ENCODE measurements around the gene SKOR1. TPM values are rescaled to one million over a fixed set of nuclear protein-coding genes. Genes with fewer than 3 reads are reported as not detected.
A peak's percentile ranks its signal among the peaks of the same experiment; 100 is the strongest.

SKOR1 gene
- total and polyA plus RNA-seq, 4 experiments from 2014 or later: 0.09 to 0.38 (median 0.30) TPM; not detected in 1

- peaks cover 23 to 33% of the 10 kb centered on the region in 2 donors for H3K27me3 Mint-ChIP-seq
- H3K4me1 ChIP-seq (ENCODE audit: insufficient read depth, low read length): peaks cover 63% of the 10 kb centered on the region
- no peak overlapping the region for H3K4me3 ChIP-seq (ENCODE audit: low read length in 2 of 2)
- ChIA-PET CTCF (ENCODE audit: partially characterized antibody) (interaction anchor here (0.7 to 5.7 kb wide), 4 partner anchors 13 to 397 kb away, joined by 3 to 110 read pairs (median 44); no protein-coding TSS in a partner anchor), POLR2A (ENCODE audit: partially characterized antibody) (interaction anchor here (7.7 kb wide), 1 partner anchor 53 kb away, joined by 82 read pairs; no protein-coding TSS in a partner anchor)
- peaks cover 0 to 12% (median 3%) of the 10 kb centered on the region in 8 donors for H3K9me3 Mint-ChIP-seq
- H3K9me3 ChIP-seq (ENCODE audit: control insufficient read depth in 1 of 2, low read length in 2 of 2): no peaks in the 10 kb centered on the region
- H3K36me3 ChIP-seq (ENCODE audit: insufficient read depth, low read length): no peaks in the 10 kb centered on the region
- intact Hi-C loops (cut with micrococcal nuclease): loop anchor here (1.0 to 10.0 kb wide), 6 partner anchors 54 to 1132 kb away; partner anchors contain the start of gene SMAD6
- H3K4me3 Mint-ChIP-seq: peak overlapping the region in 2 of 8 donors; percentile 39 to 49
- H3K27ac Mint-ChIP-seq: peak overlapping the region in 1 of 7 donors; percentile 91
- H3K27ac ChIP-seq (ENCODE audit: low read depth, low read length): no peak overlapping the region
- H3K36me3 Mint-ChIP-seq: peaks cover 0 to 6% of the 10 kb centered on the region in 2 donors
- no peak for DNase-seq
- peaks cover 37% of the 10 kb centered on the region for H3K27me3 ChIP-seq (ENCODE audit: insufficient read depth, low read length)
- H3K4me1 Mint-ChIP-seq: peaks cover 23 to 86% (median 50%) of the 10 kb centered on the region in 4 donors
Observed at GRCh38 chr15:67836955-67837354, 11.6 kb downstream of the SKOR1 start.

- Histone ChIP-seq H3K27ac (ENCODE audit: low read depth, low read length) (peak overlapping the region; percentile 90), H3K27me3 (ENCODE audit: insufficient read depth, low read length) (peaks cover 21% of the 10 kb centered on the region), H3K4me1 (ENCODE audit: insufficient read depth, low read length) (peaks cover 48% of the 10 kb centered on the region), H3K9me3 (ENCODE audit: control insufficient read depth in 1 of 2, low read length in 2 of 2) (no peaks in the 10 kb centered on the region), H3K36me3 (ENCODE audit: insufficient read depth, low read length) (no peaks in the 10 kb centered on the region), H3K4me3 (ENCODE audit: low read length in 2 of 2) (peak overlapping the region; percentile 31 to 91)
- H3K4me1 Mint-ChIP-seq: peaks cover 17 to 67% (median 39%) of the 10 kb centered on the region in 4 donors
- peaks cover 0 to 9% (median 3%) of the 10 kb centered on the region in 8 donors for H3K9me3 Mint-ChIP-seq
- H3K4me3 Mint-ChIP-seq: peak overlapping the region; percentile 64 to 96 (median 94)
- H3K27ac Mint-ChIP-seq: peak overlapping the region; percentile 20 to 99 (median 96)
- peaks cover 15 to 19% of the 10 kb centered on the region in 2 donors for H3K27me3 Mint-ChIP-seq
- intact Hi-C loops (cut with micrococcal nuclease): loop anchor here (1.0 to 10.0 kb wide), 2 partner anchors 298 to 1134 kb away; partner anchors contain the start of gene SMAD6
- ChIA-PET POLR2A (ENCODE audit: partially characterized antibody) (interaction anchor here (0.6 to 7.7 kb wide), 5 partner anchors 20 to 317 kb away, joined by 3 to 82 read pairs (median 5); partner anchors contain the start of genes C15orf61 and MAP2K5), CTCF (ENCODE audit: partially characterized antibody) (interaction anchor here (5.7 kb wide), 2 partner anchors 55 to 381 kb away, joined by 84 to 110 read pairs; no protein-coding TSS in a partner anchor)
- H3K36me3 Mint-ChIP-seq: peaks cover 0 to 6% of the 10 kb centered on the region in 2 donors
- DNase-seq: no peak
Observed at GRCh38 chr15:67838789-67839332, 13.6 kb downstream of the SKOR1 start.

GRCh38 chr15:67839499-67839928, 14.2 kb downstream of the SKOR1 start:
- peaks cover 11 to 13% of the 10 kb centered on the region in 2 donors for H3K27me3 Mint-ChIP-seq
- peaks cover 0 to 6% of the 10 kb centered on the region in 2 donors for H3K36me3 Mint-ChIP-seq
- no peaks in the 10 kb centered on the region for H3K9me3 ChIP-seq (ENCODE audit: control insufficient read depth in 1 of 2, low read length in 2 of 2)
- H3K4me3 ChIP-seq (ENCODE audit: low read length in 2 of 2): peak overlapping the region; percentile 91 to 96
- peaks cover 13 to 61% (median 33%) of the 10 kb centered on the region in 4 donors for H3K4me1 Mint-ChIP-seq
- peak overlapping the region; percentile 94 to 98 (median 96) for H3K4me3 Mint-ChIP-seq
- POLR2A ChIA-PET (ENCODE audit: partially characterized antibody): interaction anchor here (1.0 to 7.7 kb wide), 3 partner anchors 55 to 318 kb away, joined by 3 to 82 read pairs (median 29); partner anchors contain the start of genes C15orf61 and MAP2K5
- intact Hi-C loops (cut with micrococcal nuclease): loop anchor here (1.0 to 10.0 kb wide), 2 partner anchors 298 to 1135 kb away; partner anchors contain the start of gene SMAD6
- DNase-seq: peak in 1 of 5 donors; percentile 68
- peak overlapping the region; percentile 95 to 99 (median 97) for H3K27ac Mint-ChIP-seq
- CTCF ChIA-PET (ENCODE audit: partially characterized antibody): interaction anchor here (5.7 kb wide), 2 partner anchors 55 to 382 kb away, joined by 84 to 110 read pairs; no protein-coding TSS in a partner anchor
- no peaks in the 10 kb centered on the region for H3K36me3 ChIP-seq (ENCODE audit: insufficient read depth, low read length)
- peak overlapping the region; percentile 90 for H3K27ac ChIP-seq (ENCODE audit: low read depth, low read length)
- H3K27me3 ChIP-seq (ENCODE audit: insufficient read depth, low read length): peaks cover 17% of the 10 kb centered on the region
- H3K9me3 Mint-ChIP-seq: peaks cover 0 to 9% (median 3%) of the 10 kb centered on the region in 8 donors
- peaks cover 43% of the 10 kb centered on the region for H3K4me1 ChIP-seq (ENCODE audit: insufficient read depth, low read length)

GRCh38 chr15:67839929-67840748, 14.8 kb downstream of the SKOR1 start, which contains the start of gene RNU6-1:
TSS of gene RNU6-1 (minus strand) at chr15:67840045.
- peak within 1 kb of the TSS; percentile 90 for H3K27ac ChIP-seq (ENCODE audit: low read depth, low read length)
- CTCF ChIA-PET (ENCODE audit: partially characterized antibody): interaction anchor here (1.5 to 5.7 kb wide), 4 partner anchors 23 to 383 kb away, joined by 5 to 110 read pairs (median 47); no protein-coding TSS in a partner anchor
- peaks cover 0 to 9% (median 3%) of the 10 kb centered on the region in 8 donors for H3K9me3 Mint-ChIP-seq
- POLR2A ChIA-PET (ENCODE audit: partially characterized antibody): interaction anchor here (0.5 to 7.7 kb wide), 11 partner anchors 7 to 389 kb away, joined by 3 to 82 read pairs (median 4); partner anchors contain the start of genes C15orf61, CLN6, MAP2K5 and PIAS1
- no peaks in the 10 kb centered on the region for H3K36me3 ChIP-seq (ENCODE audit: insufficient read depth, low read length)
- peaks cover 0 to 6% of the 10 kb centered on the region in 2 donors for H3K36me3 Mint-ChIP-seq
- H3K4me3 ChIP-seq (ENCODE audit: low read length in 2 of 2): peak within 1 kb of the TSS; percentile 91 to 96
- intact Hi-C loops (cut with micrococcal nuclease): loop anchor here (1.0 to 10.0 kb wide), 6 partner anchors 23 to 1135 kb away; partner anchors contain the start of genes AAGAB, C15orf61, IQCH and PIAS1
- peaks cover 11 to 54% (median 29%) of the 10 kb centered on the region in 4 donors for H3K4me1 Mint-ChIP-seq
- peak; percentile 97 to 98 (median 98) for DNase-seq
- peaks cover 37% of the 10 kb centered on the region for H3K4me1 ChIP-seq (ENCODE audit: insufficient read depth, low read length)
- peak within 1 kb of the TSS; percentile 94 to 98 (median 96) for H3K4me3 Mint-ChIP-seq
- H3K27ac Mint-ChIP-seq: peak within 1 kb of the TSS; percentile 95 to 99 (median 97)
- peaks cover 6 to 11% of the 10 kb centered on the region in 2 donors for H3K27me3 Mint-ChIP-seq
- peaks cover 11% of the 10 kb centered on the region for H3K27me3 ChIP-seq (ENCODE audit: insufficient read depth, low read length)
- no peaks in the 10 kb centered on the region for H3K9me3 ChIP-seq (ENCODE audit: control insufficient read depth in 1 of 2, low read length in 2 of 2)

- H3K27me3 ChIP-seq (ENCODE audit: insufficient read depth, low read length): peaks cover 3% of the 10 kb centered on the region
- H3K4me3 Mint-ChIP-seq: peak overlapping the region; percentile 94 to 98 (median 96)
- H3K27me3 Mint-ChIP-seq: peaks cover 2 to 8% of the 10 kb centered on the region in 2 donors
- peaks cover 0 to 9% (median 3%) of the 10 kb centered on the region in 8 donors for H3K9me3 Mint-ChIP-seq
- POLR2A ChIA-PET (ENCODE audit: partially characterized antibody): interaction anchor here (0.5 to 7.7 kb wide), 11 partner anchors 8 to 388 kb away, joined by 3 to 82 read pairs (median 4); partner anchors contain the start of genes C15orf61, CLN6, MAP2K5 and PIAS1
- peak overlapping the region; percentile 84 to 91 for H3K4me3 ChIP-seq (ENCODE audit: low read length in 2 of 2)
- H3K27ac Mint-ChIP-seq: peak overlapping the region; percentile 95 to 99 (median 97)
- intact Hi-C loops (cut with micrococcal nuclease): loop anchor here (1.0 to 2.0 kb wide), 4 partner anchors 22 to 586 kb away; partner anchors contain the start of genes AAGAB, C15orf61, IQCH and PIAS1
- CTCF ChIA-PET (ENCODE audit: partially characterized antibody): interaction anchor here (0.8 to 2.8 kb wide), 4 partner anchors 8 to 384 kb away, joined by 3 to 10 read pairs (median 4); no protein-coding TSS in a partner anchor
- peaks cover 29% of the 10 kb centered on the region for H3K4me1 ChIP-seq (ENCODE audit: insufficient read depth, low read length)
- H3K4me1 Mint-ChIP-seq: peaks cover 10 to 46% (median 24%) of the 10 kb centered on the region in 4 donors
- peak overlapping the region; percentile 90 for H3K27ac ChIP-seq (ENCODE audit: low read depth, low read length)
- peaks cover 0 to 6% of the 10 kb centered on the region in 2 donors for H3K36me3 Mint-ChIP-seq
- peak in 1 of 5 donors; percentile 12 for DNase-seq
- no peaks in the 10 kb centered on the region for H3K36me3 ChIP-seq (ENCODE audit: insufficient read depth, low read length)
- H3K9me3 ChIP-seq (ENCODE audit: control insufficient read depth in 1 of 2, low read length in 2 of 2): no peaks in the 10 kb centered on the region
Observed at GRCh38 chr15:67840749-67841512, 15.6 kb downstream of the SKOR1 start.

Measured in CD4-positive, alpha-beta memory T cell (primary cell).